Adrenal gland (tissue), 12 donors: Measurements from ENCODE around the gene SMURF1. TPM values are rescaled to one million over a fixed set of nuclear protein-coding genes. Genes with fewer than 3 reads are reported as not detected.

Source experiments
- DNase-seq, 7 donors: peaks; one replicate each; pipeline ENCODE4 v3.0.0-alpha.2; 2019 to 2020
- H3K27ac ChIP-seq, 5 donors: fragments of 200-600 bp; sonication (generic) in 4 of 5; 1 replicate in 3 of 5; 2 replicates in 2 of 5; pipeline versions ENCODE4 v1.5.1 to v1.8.0; 2016 to 2020; ENCODE audit warnings: mild to moderate bottlenecking in 1 of 5
- H3K27me3 ChIP-seq: fragments of 200-600 bp; 2 replicates; pipeline ENCODE4 v1.8.0; 2021
- H3K36me3 ChIP-seq, 2 donors: fragments of 200-600 bp; replicated peaks in 1 of 2; 1 replicate in 1 of 2; 2 replicates in 1 of 2; pipeline versions ENCODE4 v1.5.1 to v1.8.0; 2018 to 2022
- H3K4me1 ChIP-seq, 2 donors: fragments of 200-600 bp; replicated peaks in 1 of 2; 1 replicate in 1 of 2; 2 replicates in 1 of 2; pipeline versions ENCODE4 v1.5.1 to v1.8.0; 2018 to 2021
- H3K4me3 ChIP-seq, 4 donors: fragments of 200-600 bp; sonication (generic) in 3 of 4; one replicate each; pipeline ENCODE4 v1.5.1; 2016 to 2018
- H3K9me3 ChIP-seq, 3 donors: fragments of 200-600 bp; sonication (generic) in 1 of 3; replicated peaks in 1 of 3; 1 replicate in 2 of 3; 2 replicates in 1 of 3; pipeline versions ENCODE4 v1.5.1 to v1.8.0; 2016 to 2021
- POLR2A ChIP-seq, 2 donors: fragments of 450-650 bp; IDR thresholded peaks; one replicate each; pipeline ENCODE4 v1.6.1; 2017; ENCODE audit warnings: antibody characterized with exemption in 2 of 2, mild to moderate bottlenecking in 2 of 2, moderate library complexity in 1 of 2
- WGBS, 4 donors: extraction: QIAGEN DNeasy Blood & Tissue Kit in 2 of 4; methylation state at CpG; one replicate each; pipeline versions ENCODE4 v1.1.5 to v1.1.7; 2013 to 2017; 5-methylcytosine and 5-hydroxymethylcytosine counted together
- intact Hi-C, 2 donors: fragments of 100-400 bp; cut with DNase I; formaldehyde crosslinking; loops; one replicate each; pipeline versions ENCODE4 v1.14.1 to v1.15.0; 2022 to 2023
- polyA plus RNA-seq, 3 donors: library from polyadenylated mRNA; stranded (reverse); fragments of 200-250 nt in 2 of 3; fragments of 350-450 nt in 1 of 3; fragmentation: Illumina TruSeq in 1 of 3; extraction: RNeasy Lipid Tissue Mini Kit (QIAGEN cat#74804) in 1 of 3; gene quantifications; one replicate each; pipeline ENCODE4 v1.2.3, GENCODE V29; 2013 to 2014
- total RNA-seq, 9 donors: library from RNA; depleted of rRNA in 4 of 9; stranded (reverse); fragments of >200 nt in 4 of 9; fragments of 120-200 nt in 1 of 9; fragmentation: NEBNext Ultra II Directional in 1 of 9; extraction: Animal tissue kit (Norgen Biotek cat#: 25700) in 1 of 9; gene quantifications; one replicate each; pipeline versions ENCODE4 v1.1.0 to v1.2.4, GENCODE V29; 2013 to 2023
- TF ChIP-seq, protein P1 (sequence below), 6 experiments: fragments of 450-650 bp in 4 of 6; fragments of 200-600 bp in 2 of 6; sonication (generic) in 1 of 6; IDR thresholded peaks; 1 replicate in 5 of 6; 2 replicates in 1 of 6; pipeline versions ENCODE4 v1.5.1 to v1.8.0; 2016 to 2021; ENCODE audit warnings: antibody characterized with exemption in 6 of 6, mild to moderate bottlenecking in 2 of 6, moderate library complexity in 1 of 6
- donor health status: healthy with polysubstance abuse.
- donor health status: Bipolar disorder and iron deficiency.
- donor health status: DM: yes; HTN: yes; CAD: no.
- donor health status: DM: no; HTN: no; CAD: no.
- donor health status: DM: no; HTN: no; CAD: no.
- donor health status: DM: yes; HTN: yes; CAD: no.

The SMURF1 gene
- total and polyA plus RNA-seq, 12 donors: 8.9 to 40.3 (median 22.3) TPM

DNA sequence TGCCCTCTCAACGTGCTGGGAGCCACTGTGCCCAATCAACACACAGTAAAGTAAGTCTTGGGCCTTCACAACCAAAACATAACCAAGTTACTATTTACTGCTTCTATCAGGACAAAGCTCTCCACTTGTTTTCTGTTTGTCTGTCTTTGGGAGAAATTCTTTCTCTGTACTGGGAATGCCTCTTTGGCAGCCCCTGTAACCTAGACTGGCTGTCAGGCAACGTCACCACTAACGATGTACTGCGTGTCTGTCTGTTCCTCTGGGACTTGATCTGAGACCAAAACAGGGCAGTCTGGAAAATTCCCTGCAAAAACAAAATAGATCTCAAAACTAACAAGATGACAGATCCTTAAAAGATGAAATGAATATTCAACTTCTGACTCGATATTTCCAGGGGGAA lies 113.0 kb downstream of the SMURF1 start:
- H3K36me3 ChIP-seq: peaks cover 0 to 81% of the 10 kb centered on the region in 2 donors
- H3K27ac ChIP-seq: peak overlapping the region in 2 of 5 donors; percentile 67 to 80
- intact Hi-C loops: no loop called here
- H3K4me3 ChIP-seq: no peak overlapping the region
- H3K4me1 ChIP-seq: peaks cover 6 to 29% of the 10 kb centered on the region in 2 donors
- 64 to 81% (median 72%) methylated on average over 5 of the region's 5 CpGs for WGBS, 4 donors
- H3K9me3 ChIP-seq: no peaks in the 10 kb centered on the region
- DNase-seq: peak in 3 of 7 donors; percentile 27 to 77 (median 31)
- no peak for TF ChIP-seq POLR2A (IDR thresholded peaks at IDR 0.05)
- TF ChIP-seq, protein P1, sequence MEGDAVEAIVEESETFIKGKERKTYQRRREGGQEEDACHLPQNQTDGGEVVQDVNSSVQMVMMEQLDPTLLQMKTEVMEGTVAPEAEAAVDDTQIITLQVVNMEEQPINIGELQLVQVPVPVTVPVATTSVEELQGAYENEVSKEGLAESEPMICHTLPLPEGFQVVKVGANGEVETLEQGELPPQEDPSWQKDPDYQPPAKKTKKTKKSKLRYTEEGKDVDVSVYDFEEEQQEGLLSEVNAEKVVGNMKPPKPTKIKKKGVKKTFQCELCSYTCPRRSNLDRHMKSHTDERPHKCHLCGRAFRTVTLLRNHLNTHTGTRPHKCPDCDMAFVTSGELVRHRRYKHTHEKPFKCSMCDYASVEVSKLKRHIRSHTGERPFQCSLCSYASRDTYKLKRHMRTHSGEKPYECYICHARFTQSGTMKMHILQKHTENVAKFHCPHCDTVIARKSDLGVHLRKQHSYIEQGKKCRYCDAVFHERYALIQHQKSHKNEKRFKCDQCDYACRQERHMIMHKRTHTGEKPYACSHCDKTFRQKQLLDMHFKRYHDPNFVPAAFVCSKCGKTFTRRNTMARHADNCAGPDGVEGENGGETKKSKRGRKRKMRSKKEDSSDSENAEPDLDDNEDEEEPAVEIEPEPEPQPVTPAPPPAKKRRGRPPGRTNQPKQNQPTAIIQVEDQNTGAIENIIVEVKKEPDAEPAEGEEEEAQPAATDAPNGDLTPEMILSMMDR (IDR thresholded peaks at IDR 0.05): no peak
- no peaks in the 10 kb centered on the region for H3K27me3 ChIP-seq

DNA sequence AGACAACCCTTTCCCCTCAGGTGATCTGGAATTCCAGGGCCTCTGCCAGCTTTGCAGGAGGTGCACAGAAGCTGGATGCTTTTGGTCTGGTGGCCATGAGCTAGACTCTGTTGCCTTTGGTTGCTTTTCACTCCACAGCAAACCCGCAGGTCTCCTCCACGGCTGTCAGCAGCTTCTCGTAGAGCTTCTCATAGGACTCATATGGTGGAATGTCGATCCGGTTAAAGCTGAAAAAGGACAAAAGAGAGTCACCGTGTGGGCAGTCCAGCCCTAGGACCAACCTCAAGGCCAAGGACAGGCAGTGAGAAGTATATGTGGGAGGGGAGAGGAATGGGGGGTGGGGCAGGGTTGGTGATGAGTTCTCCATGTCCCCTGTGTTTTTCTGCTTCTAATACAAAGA lies 113.5 kb downstream of the SMURF1 start:
- WGBS, 4 donors: 64 to 70% (median 67%) methylated on average over 6 of the region's 6 CpGs
- intact Hi-C loops: no loop called here
- Histone ChIP-seq H3K27me3 (no peaks in the 10 kb centered on the region), H3K4me3 (no peak overlapping the region), H3K9me3 (no peaks in the 10 kb centered on the region), H3K4me1 (peaks cover 6 to 27% of the 10 kb centered on the region in 2 donors), H3K27ac (peak overlapping the region in 3 of 5 donors; percentile 39 to 80 (median 67)), H3K36me3 (peaks cover 0 to 76% of the 10 kb centered on the region in 2 donors)
- TF ChIP-seq POLR2A (IDR thresholded peaks at IDR 0.05): no peak
- TF ChIP-seq, protein P1 (IDR thresholded peaks at IDR 0.05): no peak
- DNase-seq: peak in 2 of 7 donors; percentile 27 to 54

DNA sequence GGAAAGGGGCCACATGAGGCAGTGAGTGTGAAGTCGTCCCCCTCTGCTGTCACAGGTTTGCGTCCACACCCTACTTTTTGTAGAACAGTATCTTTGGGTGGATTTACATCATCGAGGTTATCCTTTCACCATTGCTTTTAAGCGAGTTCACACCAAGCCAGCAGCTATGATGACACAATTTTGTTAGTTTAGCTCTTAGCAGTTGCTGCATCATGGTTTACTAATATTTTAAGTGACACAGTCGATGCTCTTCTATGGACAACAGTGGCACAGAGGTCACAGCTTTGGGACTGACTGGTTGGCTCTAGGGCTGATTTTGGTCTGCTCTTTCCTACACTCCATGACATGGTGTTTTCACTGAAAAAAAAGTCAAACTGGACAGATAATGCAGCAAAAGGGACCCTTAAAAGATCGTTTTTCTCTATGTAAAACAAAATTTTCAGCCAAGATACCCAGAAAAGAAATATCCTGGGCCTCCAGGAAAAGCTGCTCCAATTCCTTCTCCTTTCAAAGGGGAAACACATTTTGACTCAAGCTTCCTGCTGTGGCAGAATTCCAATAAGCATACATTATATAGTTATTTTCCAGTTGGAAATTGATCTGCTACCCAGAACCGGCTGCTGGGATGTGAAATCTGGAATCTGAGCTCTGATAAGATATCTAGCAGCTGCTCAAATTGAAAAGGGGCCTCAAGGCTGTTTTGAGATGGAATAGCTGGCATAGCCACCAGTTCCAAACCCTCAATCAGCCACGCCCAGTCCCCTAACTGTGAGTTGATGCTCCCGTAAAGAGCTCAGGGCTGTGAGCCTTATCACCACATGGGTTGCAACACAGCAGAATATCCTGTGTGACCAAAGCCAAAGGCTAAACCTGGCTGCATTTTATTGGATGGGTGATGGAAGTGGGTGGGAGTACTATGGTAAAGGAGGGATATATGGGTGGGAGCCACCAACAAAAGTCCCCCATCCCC lies 114.2 kb downstream of the SMURF1 start:
- TF ChIP-seq, protein P1 (IDR thresholded peaks at IDR 0.05): no peak
- TF ChIP-seq POLR2A (IDR thresholded peaks at IDR 0.05): no peak
- Histone ChIP-seq H3K9me3 (no peaks in the 10 kb centered on the region), H3K27ac (peak overlapping the region in 3 of 5 donors; percentile 39 to 80 (median 67)), H3K36me3 (peaks cover 0 to 69% of the 10 kb centered on the region in 2 donors), H3K27me3 (no peaks in the 10 kb centered on the region), H3K4me1 (peaks cover 6 to 27% of the 10 kb centered on the region in 2 donors), H3K4me3 (no peak overlapping the region)
- peak in 3 of 7 donors; percentile 19 to 50 (median 24) for DNase-seq
- WGBS, 4 donors: 81 to 88% (median 82%) methylated on average over 8 to 9 of the region's 9 CpGs
- intact Hi-C loops: no loop called here

DNA sequence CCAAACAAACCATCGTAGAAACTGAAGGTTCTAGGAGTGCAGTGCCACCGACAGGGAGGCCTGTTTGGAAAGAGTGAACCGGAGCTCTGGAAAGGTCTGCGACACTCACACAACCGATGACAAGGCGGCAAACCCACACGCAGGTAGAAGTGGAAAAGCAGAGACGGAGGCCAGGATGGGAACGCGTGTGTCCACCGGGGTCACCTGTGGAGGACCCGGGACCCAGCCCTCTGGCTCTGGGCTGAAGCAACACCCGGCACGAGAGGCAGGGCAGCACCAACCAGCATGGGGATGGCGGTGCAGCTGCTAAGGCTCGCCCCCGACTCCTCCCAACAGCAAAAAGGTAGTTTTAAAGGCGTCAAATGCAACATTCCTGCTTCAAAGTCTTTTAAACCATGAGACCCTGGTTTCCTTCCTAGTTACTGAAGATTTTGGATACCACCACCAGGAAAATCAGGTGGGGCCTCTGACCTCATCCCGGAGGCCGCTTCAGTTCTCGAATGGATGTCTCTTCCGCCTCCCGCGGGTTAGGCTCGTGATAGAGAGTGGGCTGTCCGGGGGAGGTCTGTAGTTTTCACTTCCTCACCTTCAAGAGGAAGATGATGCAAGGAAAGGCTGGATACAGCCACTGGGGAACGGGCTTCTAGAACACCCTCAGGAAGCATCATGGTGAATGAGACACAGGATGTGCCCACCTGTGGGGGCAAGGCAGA lies 115.5 kb downstream of the SMURF1 start:
- Histone ChIP-seq H3K4me1 (peaks cover 6 to 27% of the 10 kb centered on the region in 2 donors), H3K27me3 (no peaks in the 10 kb centered on the region), H3K36me3 (peaks cover 0 to 56% of the 10 kb centered on the region in 2 donors), H3K4me3 (no peak overlapping the region), H3K27ac (no peak overlapping the region), H3K9me3 (no peaks in the 10 kb centered on the region)
- 91 to 94% (median 94%) methylated on average over 26 to 27 of the region's 27 CpGs for WGBS, 4 donors
- intact Hi-C loops: no loop called here
- TF ChIP-seq POLR2A (IDR thresholded peaks at IDR 0.05): no peak
- TF ChIP-seq, protein P1 (IDR thresholded peaks at IDR 0.05): no peak
- peak in 3 of 7 donors; percentile 11 to 50 (median 21) for DNase-seq
